K562 (cell line): Measurements from ENCODE around the gene PCID2. TPM values are rescaled to one million over a fixed set of nuclear protein-coding genes. Genes with fewer than 3 reads are reported as not detected.
A peak's percentile ranks its signal among the peaks of the same experiment; 100 is the strongest.

Experiments
- BACH1 ChIP-seq: fragments of 200-800 bp; sonication (Bioruptor generic); IDR thresholded peaks from 2 replicates; pipeline ENCODE4 v1.6.1; 2016; ENCODE audit warnings: missing genetic modification characterization, missing compliant biosample characterization
- CEBPG ChIP-seq, 3 experiments: fragments of 200-800 bp in 1 of 3; sonication (Bioruptor generic) in 1 of 3; sonication (generic) in 1 of 3; formaldehyde crosslinking in 1 of 3; IDR thresholded peaks in 2 of 3; conservative IDR thresholded peaks in 1 of 3; 2 replicates each; pipeline versions ENCODE4 v1.6.1 to v1.8.0; 2016 to 2022; ENCODE audit warnings: missing compliant biosample characterization in 2 of 3, missing genetic modification characterization in 2 of 3, mild to moderate bottlenecking in 1 of 3, missing genetic modification reagents in 1 of 3
- FOXP1 ChIP-seq: sonication (generic); formaldehyde crosslinking; IDR thresholded peaks from 2 replicates; pipeline ENCODE4 v1.8.0; 2022; ENCODE audit warnings: mild to moderate bottlenecking, missing genetic modification reagents
- HNRNPUL1 ChIP-seq: fragments of 200-400 bp; formaldehyde crosslinking; IDR thresholded peaks from 2 replicates; pipeline ENCODE4 v1.6.1; 2017; ENCODE audit warnings: low read length
- SMC3 ChIP-seq: conservative IDR thresholded peaks from 2 replicates; pipeline ENCODE4 v1.6.1; 2011; ENCODE audit warnings: low read depth, low read length, improper control_type of control experiment; ENCODE audit not compliant: insufficient read depth
- polyA plus RNA-seq, 8 experiments: library from polyadenylated mRNA; depleted of rRNA in 4 of 8; stranded (reverse) in 5 of 8; unstranded in 3 of 8; fragments of >200 nt; fragmentation: Nextera tagmentation in 2 of 8; fragmentation: Illumina TruSeq in 1 of 8; extraction: Ambion mirVana in 2 of 8; extraction: Trizol in 1 of 8; gene quantifications; 2 replicates each; pipeline versions ENCODE4 v1.2.1 to v1.2.3, GENCODE V29; 2011 to 2014; ENCODE audit warnings: inconsistent platforms in 1 of 8, missing spikeins in 1 of 8
- total RNA-seq, 7 experiments: library from RNA; depleted of rRNA in 6 of 7; stranded (reverse); fragments of >200 nt in 6 of 7; fragmentation: Illumina TruSeq in 2 of 7; extraction: Trizol in 2 of 7; gene quantifications; 2 replicates each; pipeline versions ENCODE4 v1.2.1 to v1.2.3, GENCODE V29; 2011 to 2021; ENCODE audit warnings: low replicate concordance in 1 of 7
- TF ChIP-seq, protein P1 (sequence below): fragments of 450-650 bp; IDR thresholded peaks from 2 replicates; pipeline ENCODE4 v1.6.1; 2016; ENCODE audit warnings: antibody characterized with exemption
- TF ChIP-seq, protein P2 (sequence below): fragments of 250-450 bp; sonication (Bioruptor Pico); IDR thresholded peaks from 2 replicates; pipeline ENCODE4 v1.4.0; 2020; ENCODE audit warnings: mild to moderate bottlenecking, moderate library complexity, borderline replicate concordance
- TF ChIP-seq, protein P3 (sequence below): fragments of 250-450 bp; sonication (Bioruptor Pico); IDR thresholded peaks from 2 replicates; pipeline ENCODE4 v1.4.0; 2020; ENCODE audit warnings: mild to moderate bottlenecking, moderate library complexity
- TF ChIP-seq, protein P4 (sequence below): fragments of 250-450 bp; sonication (Bioruptor Pico); IDR thresholded peaks from 2 replicates; pipeline ENCODE4 v1.5.0; 2022; ENCODE audit warnings: mild to moderate bottlenecking
- TF ChIP-seq, protein P5 (sequence below): sonication (generic); formaldehyde crosslinking; IDR thresholded peaks from 2 replicates; pipeline ENCODE4 v1.8.1; 2023; ENCODE audit warnings: mild to moderate bottlenecking, missing genetic modification reagents
- TF ChIP-seq, protein P6 (sequence below): sonication (generic); formaldehyde crosslinking; IDR thresholded peaks from 2 replicates; pipeline ENCODE4 v1.8.0; 2022; ENCODE audit warnings: mild to moderate bottlenecking, missing genetic modification reagents
- TF ChIP-seq, protein P7 (sequence below): fragments of 150-350 bp; IDR thresholded peaks from 2 replicates; pipeline ENCODE4 v1.6.1; 2014; ENCODE audit warnings: low read depth, mild to moderate bottlenecking, low read length, borderline replicate concordance

The PCID2 gene
- total and polyA plus RNA-seq, 9 of the 15 experiments (the other 6 are each of a cell fraction or from before 2014, with no cell fraction given): 39.6 to 117 (median 59.6) TPM

DNA sequence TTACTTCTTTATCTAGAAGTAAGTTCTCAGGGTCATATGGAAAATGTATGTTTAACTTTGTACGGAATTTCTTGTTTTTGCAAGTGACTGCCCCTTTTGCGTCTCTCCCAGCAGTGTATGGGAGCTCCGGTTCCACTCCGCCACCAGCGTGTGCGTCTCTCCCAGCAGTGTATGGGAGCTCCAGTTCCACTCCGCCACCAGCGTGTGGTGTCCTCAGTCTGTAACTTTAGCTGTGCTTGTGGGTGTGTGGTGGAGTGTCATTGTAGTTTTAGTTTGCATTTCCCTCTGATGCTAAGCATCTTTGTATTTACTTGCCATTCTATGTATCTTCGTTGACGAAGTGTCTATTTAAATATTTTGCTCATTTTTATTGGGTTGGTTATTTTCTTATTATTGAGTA lies 3.3 kb upstream of the PCID2 start (continued):
- TF ChIP-seq, protein P1, sequence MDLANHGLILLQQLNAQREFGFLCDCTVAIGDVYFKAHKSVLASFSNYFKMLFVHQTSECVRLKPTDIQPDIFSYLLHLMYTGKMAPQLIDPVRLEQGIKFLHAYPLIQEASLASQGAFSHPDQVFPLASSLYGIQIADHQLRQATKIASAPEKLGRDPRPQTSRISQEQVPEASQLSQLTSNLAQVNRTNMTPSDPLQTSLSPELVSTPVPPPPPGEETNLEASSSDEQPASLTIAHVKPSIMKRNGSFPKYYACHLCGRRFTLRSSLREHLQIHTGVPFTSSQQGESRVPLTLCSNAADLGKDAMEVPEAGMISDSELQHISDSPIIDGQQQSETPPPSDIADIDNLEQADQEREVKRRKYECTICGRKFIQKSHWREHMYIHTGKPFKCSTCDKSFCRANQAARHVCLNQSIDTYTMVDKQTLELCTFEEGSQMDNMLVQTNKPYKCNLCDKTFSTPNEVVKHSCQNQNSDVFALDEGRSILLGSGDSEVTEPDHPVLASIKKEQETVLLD: no peak
- TF ChIP-seq, protein P2, sequence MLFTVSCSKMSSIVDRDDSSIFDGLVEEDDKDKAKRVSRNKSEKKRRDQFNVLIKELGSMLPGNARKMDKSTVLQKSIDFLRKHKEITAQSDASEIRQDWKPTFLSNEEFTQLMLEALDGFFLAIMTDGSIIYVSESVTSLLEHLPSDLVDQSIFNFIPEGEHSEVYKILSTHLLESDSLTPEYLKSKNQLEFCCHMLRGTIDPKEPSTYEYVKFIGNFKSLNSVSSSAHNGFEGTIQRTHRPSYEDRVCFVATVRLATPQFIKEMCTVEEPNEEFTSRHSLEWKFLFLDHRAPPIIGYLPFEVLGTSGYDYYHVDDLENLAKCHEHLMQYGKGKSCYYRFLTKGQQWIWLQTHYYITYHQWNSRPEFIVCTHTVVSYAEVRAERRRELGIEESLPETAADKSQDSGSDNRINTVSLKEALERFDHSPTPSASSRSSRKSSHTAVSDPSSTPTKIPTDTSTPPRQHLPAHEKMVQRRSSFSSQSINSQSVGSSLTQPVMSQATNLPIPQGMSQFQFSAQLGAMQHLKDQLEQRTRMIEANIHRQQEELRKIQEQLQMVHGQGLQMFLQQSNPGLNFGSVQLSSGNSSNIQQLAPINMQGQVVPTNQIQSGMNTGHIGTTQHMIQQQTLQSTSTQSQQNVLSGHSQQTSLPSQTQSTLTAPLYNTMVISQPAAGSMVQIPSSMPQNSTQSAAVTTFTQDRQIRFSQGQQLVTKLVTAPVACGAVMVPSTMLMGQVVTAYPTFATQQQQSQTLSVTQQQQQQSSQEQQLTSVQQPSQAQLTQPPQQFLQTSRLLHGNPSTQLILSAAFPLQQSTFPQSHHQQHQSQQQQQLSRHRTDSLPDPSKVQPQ (CRISPR knock-in tag): no peak
- TF ChIP-seq SMC3 (no peak), HNRNPUL1 (no peak), CEBPG (CRISPR knock-in tag; IDR thresholded peaks at IDR 0.05) (no peak), CEBPG (tag; conservative IDR thresholded peaks at IDR 0.05 in 1 of 2, IDR thresholded peaks at IDR 0.05 in 1 of 2) (no peak), FOXP1 (CRISPR knock-in tag) (no peak), BACH1 (tag) (no peak)
- TF ChIP-seq, protein P3, sequence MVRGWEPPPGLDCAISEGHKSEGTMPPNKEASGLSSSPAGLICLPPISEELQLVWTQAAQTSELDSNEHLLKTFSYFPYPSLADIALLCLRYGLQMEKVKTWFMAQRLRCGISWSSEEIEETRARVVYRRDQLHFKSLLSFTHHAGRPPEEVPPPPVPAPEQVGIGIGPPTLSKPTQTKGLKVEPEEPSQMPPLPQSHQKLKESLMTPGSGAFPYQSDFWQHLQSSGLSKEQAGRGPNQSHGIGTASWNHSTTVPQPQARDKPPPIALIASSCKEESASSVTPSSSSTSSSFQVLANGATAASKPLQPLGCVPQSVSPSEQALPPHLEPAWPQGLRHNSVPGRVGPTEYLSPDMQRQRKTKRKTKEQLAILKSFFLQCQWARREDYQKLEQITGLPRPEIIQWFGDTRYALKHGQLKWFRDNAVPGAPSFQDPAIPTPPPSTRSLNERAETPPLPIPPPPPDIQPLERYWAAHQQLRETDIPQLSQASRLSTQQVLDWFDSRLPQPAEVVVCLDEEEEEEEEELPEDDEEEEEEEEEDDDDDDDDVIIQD (CRISPR knock-in tag): no peak
- TF ChIP-seq, protein P4, sequence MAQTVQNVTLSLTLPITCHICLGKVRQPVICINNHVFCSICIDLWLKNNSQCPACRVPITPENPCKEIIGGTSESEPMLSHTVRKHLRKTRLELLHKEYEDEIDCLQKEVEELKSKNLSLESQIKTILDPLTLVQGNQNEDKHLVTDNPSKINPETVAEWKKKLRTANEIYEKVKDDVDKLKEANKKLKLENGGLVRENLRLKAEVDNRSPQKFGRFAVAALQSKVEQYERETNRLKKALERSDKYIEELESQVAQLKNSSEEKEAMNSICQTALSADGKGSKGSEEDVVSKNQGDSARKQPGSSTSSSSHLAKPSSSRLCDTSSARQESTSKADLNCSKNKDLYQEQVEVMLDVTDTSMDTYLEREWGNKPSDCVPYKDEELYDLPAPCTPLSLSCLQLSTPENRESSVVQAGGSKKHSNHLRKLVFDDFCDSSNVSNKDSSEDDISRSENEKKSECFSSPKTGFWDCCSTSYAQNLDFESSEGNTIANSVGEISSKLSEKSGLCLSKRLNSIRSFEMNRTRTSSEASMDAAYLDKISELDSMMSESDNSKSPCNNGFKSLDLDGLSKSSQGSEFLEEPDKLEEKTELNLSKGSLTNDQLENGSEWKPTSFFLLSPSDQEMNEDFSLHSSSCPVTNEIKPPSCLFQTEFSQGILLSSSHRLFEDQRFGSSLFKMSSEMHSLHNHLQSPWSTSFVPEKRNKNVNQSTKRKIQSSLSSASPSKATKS (CRISPR knock-in tag): no peak
- TF ChIP-seq, protein P5, sequence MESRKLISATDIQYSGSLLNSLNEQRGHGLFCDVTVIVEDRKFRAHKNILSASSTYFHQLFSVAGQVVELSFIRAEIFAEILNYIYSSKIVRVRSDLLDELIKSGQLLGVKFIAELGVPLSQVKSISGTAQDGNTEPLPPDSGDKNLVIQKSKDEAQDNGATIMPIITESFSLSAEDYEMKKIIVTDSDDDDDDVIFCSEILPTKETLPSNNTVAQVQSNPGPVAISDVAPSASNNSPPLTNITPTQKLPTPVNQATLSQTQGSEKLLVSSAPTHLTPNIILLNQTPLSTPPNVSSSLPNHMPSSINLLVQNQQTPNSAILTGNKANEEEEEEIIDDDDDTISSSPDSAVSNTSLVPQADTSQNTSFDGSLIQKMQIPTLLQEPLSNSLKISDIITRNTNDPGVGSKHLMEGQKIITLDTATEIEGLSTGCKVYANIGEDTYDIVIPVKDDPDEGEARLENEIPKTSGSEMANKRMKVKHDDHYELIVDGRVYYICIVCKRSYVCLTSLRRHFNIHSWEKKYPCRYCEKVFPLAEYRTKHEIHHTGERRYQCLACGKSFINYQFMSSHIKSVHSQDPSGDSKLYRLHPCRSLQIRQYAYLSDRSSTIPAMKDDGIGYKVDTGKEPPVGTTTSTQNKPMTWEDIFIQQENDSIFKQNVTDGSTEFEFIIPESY: peak; percentile 100
- TF ChIP-seq, protein P6, sequence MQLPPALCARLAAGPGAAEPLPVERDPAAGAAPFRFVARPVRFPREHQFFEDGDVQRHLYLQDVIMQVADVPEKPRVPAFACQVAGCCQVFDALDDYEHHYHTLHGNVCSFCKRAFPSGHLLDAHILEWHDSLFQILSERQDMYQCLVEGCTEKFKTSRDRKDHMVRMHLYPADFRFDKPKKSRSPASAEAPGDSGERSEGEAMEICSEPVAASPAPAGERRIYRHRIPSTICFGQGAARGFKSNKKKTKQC: no peak
- TF ChIP-seq, protein P7, sequence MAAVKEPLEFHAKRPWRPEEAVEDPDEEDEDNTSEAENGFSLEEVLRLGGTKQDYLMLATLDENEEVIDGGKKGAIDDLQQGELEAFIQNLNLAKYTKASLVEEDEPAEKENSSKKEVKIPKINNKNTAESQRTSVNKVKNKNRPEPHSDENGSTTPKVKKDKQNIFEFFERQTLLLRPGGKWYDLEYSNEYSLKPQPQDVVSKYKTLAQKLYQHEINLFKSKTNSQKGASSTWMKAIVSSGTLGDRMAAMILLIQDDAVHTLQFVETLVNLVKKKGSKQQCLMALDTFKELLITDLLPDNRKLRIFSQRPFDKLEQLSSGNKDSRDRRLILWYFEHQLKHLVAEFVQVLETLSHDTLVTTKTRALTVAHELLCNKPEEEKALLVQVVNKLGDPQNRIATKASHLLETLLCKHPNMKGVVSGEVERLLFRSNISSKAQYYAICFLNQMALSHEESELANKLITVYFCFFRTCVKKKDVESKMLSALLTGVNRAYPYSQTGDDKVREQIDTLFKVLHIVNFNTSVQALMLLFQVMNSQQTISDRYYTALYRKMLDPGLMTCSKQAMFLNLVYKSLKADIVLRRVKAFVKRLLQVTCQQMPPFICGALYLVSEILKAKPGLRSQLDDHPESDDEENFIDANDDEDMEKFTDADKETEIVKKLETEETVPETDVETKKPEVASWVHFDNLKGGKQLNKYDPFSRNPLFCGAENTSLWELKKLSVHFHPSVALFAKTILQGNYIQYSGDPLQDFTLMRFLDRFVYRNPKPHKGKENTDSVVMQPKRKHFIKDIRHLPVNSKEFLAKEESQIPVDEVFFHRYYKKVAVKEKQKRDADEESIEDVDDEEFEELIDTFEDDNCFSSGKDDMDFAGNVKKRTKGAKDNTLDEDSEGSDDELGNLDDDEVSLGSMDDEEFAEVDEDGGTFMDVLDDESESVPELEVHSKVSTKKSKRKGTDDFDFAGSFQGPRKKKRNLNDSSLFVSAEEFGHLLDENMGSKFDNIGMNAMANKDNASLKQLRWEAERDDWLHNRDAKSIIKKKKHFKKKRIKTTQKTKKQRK: no peak
